Stimulated activated CD8-positive, alpha-beta memory T cell treated with anti-CD3 and anti-CD28 coated beads, Interleukin-12 subunit alpha, Interleukin-12 subunit beta, amount 100 ng/mL, for 1 hour (primary cell): ENCODE data around the gene TRPC4AP.

ENCODE experiments used
- DNase-seq: peaks from one replicate; pipeline ENCODE4 v3.0.0-alpha.2; 2020; ENCODE audit warnings: low read depth

Gene TRPC4AP

GRCh38 chr20:35001596-35002362 is 90.8 kb downstream of the TRPC4AP start:
- no peak for DNase-seq

DNA sequence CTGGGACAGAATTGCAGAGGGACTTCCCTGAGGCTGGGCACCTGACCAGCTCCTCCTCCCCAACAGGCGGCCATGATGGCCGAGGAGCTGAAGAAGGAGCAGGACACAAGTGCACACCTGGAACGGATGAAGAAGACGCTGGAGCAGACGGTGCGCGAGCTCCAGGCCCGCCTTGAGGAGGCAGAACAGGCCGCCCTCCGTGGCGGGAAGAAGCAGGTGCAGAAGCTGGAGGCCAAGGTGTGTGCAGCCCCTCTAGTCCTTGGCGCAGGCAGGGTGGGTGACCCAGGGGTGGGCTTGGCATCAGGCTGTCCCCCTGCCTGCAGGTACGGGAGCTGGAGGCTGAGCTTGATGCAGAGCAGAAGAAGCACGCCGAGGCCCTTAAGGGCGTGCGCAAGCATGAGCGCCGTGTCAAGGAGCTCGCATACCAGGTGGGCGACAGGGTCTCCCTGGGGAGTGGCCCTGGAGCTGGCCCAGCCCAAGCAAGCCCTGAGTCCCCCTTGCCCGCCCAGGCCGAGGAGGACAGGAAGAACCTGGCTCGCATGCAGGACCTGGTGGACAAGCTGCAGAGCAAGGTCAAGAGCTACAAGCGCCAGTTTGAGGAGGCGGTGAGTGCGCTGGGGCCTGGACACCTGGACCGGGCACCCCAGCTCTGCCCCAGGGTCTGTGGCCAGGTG is 91.5 kb downstream of the TRPC4AP start:
- DNase-seq = no peak

DNA sequence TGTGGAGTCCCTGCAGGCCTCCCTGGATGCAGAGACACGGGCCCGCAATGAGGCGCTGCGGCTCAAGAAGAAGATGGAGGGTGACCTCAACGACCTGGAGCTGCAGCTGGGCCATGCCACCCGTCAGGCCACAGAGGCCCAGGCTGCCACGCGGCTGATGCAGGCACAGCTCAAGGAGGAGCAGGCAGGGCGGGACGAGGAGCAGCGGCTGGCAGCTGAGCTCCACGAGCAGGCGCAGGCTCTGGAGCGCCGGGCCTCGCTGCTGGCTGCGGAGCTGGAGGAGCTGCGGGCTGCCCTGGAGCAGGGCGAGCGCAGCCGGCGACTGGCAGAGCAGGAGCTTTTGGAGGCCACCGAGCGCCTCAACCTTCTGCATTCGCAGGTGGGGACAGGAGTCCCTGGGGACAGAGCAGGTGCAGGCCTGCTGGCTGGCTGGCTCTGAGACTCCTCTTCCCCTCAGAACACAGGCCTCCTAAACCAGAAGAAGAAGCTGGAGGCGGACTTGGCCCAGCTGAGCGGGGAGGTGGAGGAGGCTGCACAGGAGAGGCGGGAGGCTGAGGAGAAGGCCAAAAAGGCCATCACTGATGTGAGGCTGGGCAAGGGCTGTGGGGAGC is 92.2 kb downstream of the TRPC4AP start:
- no peak for DNase-seq

DNA sequence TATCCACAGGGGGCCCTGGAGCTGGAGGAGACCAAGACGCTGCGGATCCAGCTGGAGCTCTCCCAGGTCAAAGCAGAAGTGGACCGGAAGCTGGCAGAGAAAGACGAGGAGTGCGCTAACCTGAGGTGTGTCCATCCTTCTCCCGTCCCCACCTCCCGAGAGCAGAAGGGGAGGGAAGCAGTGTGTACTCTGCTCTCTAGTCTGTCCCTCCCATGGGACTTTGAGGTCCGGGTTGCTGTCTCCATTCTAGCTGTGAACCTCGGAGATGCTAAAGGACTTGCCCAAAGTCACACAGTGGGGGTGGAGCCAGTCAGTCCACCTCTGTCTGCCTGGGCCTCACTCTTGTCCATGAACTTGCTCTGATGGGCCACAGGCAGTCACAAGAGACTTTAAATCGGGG is 92.8 kb downstream of the TRPC4AP start:
- DNase-seq = no peak

DNA sequence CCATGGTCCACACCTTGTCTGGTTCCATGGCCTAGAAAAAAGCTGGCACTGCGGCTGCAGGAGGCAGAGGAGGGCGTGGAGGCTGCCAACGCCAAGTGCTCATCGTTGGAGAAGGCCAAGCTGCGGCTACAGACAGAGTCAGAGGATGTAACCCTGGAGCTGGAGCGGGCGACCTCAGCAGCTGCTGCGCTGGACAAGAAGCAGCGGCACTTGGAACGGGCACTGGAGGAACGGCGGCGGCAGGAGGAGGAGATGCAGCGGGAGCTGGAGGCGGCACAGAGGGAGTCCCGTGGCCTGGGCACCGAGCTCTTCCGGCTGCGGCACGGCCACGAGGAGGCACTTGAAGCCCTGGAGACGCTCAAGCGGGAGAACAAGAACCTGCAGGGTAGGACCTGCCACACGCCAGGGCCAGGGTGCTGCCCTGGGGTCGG is 93.6 kb downstream of the TRPC4AP start:
- no peak for DNase-seq

- no peak for DNase-seq
These were observed 94.2 kb downstream of the TRPC4AP start for GRCh38 chr20:34998331-34998950.

DNA sequence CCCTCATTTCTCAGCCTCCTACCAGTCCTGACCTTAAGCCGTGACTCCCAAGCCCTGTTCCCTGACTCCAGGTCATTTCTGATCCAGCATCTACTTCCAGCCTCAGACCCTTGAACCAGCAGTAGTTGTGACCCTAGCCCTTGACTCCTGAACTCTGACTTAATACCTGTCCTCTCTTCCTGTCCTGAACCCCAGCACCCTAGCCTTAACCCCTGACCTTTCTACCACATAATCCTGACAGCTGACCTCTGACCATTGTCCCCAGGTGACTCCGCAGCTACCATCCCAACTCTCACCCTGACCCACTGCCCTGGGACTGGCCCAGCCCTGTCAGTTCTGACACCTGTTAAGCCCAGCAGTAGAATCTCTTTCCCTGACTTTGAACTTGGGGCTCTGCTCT is 94.8 kb downstream of the TRPC4AP start:
- no peak for DNase-seq

DNA sequence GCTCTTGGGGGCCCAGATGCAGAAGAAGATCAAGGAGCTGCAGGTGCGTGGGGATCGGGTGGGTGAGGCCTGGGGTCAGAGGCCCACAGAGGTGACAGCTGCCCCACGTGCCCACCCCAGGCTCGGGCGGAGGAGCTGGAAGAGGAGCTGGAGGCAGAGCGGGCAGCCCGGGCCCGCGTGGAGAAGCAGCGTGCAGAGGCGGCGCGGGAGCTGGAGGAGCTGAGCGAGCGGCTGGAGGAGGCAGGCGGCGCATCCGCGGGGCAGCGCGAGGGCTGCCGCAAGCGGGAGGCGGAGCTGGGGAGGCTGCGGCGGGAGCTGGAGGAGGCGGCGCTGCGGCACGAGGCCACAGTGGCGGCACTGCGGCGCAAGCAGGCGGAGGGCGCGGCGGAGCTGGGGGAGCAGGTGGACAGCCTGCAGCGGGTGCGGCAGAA is 95.5 kb downstream of the TRPC4AP start:
- no peak for DNase-seq

DNA sequence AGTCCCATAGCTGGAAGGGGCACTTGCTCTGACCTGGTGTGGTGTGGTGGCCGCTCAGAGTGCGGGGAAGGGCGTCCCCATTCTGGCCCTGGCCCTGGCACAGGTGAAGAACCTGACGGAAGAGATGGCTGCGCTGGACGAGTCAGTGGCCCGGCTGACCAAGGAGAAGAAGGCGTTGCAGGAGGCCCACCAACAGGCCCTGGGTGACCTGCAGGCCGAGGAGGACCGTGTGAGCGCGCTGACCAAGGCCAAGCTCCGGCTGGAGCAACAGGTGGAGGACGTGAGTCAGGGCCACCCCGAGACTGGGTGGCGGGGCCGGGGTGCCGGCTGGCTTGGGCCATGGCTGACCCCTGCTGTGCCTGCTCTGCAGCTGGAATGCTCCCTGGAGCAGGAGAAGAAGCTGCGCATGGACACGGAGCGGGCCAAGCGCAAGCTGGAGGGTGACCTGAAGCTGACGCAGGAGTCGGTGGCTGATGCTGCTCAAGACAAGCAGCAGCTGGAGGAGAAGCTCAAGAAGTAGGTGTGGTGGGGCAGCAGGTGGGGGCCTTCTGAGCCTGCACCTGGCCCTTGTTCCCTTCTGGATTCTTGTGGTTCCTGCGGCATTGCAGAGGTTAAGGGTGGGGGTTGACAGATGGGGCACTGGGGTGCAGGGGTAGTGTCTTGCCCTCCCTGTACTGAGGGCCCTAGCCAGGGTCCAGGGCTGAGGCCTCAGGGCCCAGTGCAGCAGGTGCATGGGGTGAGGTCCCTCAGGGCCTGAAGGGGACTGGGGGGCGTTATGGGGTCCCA is 96.2 kb downstream of the TRPC4AP start:
- no peak for DNase-seq

GRCh38 chr20:34995696-34996095 is 96.9 kb downstream of the TRPC4AP start:
- no peak for DNase-seq

DNA sequence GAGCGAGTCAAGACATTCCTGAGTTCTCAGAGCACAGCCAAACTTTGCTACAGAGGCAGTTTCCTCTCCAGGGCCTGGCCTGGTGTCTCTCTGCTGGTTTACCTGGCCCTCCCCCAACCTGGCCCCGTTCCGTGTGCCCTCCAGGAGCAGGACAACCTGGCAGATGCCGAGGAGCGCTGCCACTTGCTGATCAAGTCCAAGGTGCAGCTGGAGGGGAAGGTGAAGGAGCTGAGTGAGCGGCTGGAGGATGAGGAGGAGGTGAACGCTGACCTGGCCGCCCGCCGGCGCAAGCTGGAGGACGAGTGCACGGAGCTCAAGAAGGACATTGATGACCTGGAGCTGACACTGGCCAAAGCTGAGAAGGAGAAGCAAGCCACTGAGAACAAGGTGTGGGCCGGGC is 97.4 kb downstream of the TRPC4AP start:
- no peak for DNase-seq

DNA sequence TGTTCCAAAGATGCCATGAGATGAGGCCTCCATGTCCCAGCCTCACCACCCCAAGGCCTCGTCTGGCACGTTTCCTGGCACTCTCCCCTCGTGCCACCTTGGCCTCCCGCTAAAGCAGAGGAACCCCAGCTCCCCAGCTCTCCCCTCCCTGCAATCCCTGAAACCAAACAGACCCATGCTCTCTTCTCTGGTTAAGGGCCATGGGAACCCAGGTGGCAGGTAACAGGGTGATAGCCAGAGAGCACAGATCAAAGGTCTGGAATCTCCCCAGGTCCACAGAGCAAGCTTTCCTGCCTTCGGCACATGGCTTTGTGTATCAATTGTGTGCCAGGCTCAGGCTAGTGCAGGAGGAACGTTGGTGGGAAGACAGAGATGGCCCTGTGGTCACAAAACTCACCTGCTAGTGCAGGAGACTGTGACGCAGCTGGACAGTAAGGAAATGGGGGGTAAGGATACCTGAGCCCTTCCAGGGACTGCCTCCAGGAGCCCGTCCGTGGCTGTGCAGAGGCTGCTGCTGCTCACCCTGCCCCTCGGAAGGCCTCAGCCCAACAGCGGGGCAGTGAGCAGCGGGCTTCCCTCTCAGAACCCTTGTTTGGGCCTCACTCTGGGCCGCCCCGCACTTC is 98.0 kb downstream of the TRPC4AP start:
- no peak for DNase-seq

- no peak for DNase-seq
These were observed 98.6 kb downstream of the TRPC4AP start for GRCh38 chr20:34993941-34994508.

- no peak for DNase-seq
These were observed 99.7 kb downstream of the TRPC4AP start for GRCh38 chr20:34992751-34993417.

DNA sequence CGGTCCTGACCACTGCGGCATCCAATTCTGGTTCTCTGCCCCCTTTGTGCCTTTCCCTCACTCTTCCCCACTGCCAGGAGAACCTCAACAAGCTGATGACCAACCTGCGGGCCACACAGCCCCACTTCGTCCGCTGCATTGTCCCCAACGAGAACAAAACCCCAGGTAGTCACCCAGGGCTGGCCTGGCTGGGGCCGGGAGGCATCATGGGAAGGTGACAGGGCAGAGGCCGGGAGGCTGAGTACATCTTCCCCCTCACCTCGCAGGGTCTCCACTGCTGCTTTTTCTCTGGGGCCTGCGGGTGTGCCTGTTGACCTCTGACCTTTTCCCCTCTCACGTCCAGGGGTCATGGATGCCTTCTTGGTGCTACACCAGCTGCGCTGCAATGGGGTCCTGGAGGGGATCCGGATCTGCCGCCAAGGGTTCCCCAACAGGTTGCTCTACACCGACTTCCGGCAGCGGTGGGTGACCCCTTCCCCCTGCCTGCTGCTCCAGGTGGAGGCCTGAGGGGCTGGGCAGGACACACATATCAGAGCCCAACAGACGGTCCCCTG is 101.9 kb downstream of the TRPC4AP start:
- DNase-seq = no peak

- no peak for DNase-seq
These were observed 102.4 kb downstream of the TRPC4AP start for GRCh38 chr20:34990231-34990630.

DNA sequence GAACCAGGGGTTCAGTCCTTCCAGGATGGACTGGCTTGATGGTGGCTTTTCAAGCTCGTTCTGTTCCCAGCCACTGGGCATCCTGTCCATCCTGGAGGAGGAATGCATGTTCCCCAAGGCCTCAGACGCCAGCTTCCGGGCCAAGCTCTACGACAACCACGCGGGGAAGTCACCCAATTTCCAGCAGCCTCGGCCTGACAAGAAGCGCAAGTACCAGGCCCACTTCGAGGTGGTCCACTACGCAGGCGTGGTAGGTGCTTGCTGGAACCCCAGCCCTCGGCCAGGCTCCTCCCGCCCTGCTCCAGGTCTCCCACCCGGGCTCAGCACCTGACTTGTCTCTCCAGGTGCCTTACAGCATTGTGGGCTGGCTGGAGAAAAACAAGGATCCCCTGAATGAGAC is 102.9 kb downstream of the TRPC4AP start:
- no peak for DNase-seq

- no peak for DNase-seq
These were observed 103.5 kb downstream of the TRPC4AP start for GRCh38 chr20:34989118-34989517.

DNA sequence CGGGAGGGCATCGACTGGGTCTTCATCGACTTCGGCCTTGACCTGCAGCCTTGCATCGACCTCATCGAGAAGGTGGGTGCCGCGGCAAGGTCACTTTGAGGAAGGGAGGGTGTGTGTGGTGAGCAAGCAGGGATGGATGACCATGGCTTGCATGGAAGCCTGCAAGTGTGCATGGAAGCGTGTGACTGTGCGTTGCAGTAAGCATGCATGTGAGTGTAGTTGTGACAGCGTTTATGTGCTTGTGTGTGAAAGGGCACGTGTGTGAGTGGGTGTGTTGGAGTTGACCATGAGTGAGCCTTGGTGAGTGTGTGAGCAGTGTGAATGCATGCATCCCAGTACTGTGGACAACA is 104.4 kb downstream of the TRPC4AP start:
- no peak for DNase-seq
